Nephron progenitor cell (in vitro differentiated cells): Measurements from ENCODE around the gene F2RL2.

Source experiments
- DNase-seq: peaks from one replicate; pipeline ENCODE4 v3.0.0; 2021
- H3K27ac Mint-ChIP-seq: 2 replicates; pipeline ENCODE4 v1.8.0; 2021; ENCODE audit warnings: mild to moderate bottlenecking, moderate library complexity, mixed read lengths
- H3K27me3 Mint-ChIP-seq: 2 replicates; pipeline ENCODE4 v1.8.0; 2021; ENCODE audit warnings: mild to moderate bottlenecking, low read depth, mixed read lengths; ENCODE audit not compliant: poor library complexity
- H3K36me3 Mint-ChIP-seq: 2 replicates; pipeline ENCODE4 v1.8.0; 2021; ENCODE audit warnings: low read depth, mixed read lengths
- H3K4me1 Mint-ChIP-seq: 2 replicates; pipeline ENCODE4 v1.8.0; 2021; ENCODE audit warnings: mixed read lengths
- H3K4me3 Mint-ChIP-seq: 2 replicates; pipeline ENCODE4 v1.8.0; 2021; ENCODE audit warnings: mild to moderate bottlenecking, moderate library complexity, mixed read lengths
- H3K9me3 Mint-ChIP-seq: 2 replicates; pipeline ENCODE4 v1.8.0; 2021; ENCODE audit warnings: mild to moderate bottlenecking, moderate library complexity, mixed read lengths
- CTCF ChIP-seq: fragments of 200-600 bp; sonication (generic); IDR thresholded peaks from 2 replicates; pipeline ENCODE4 v1.5.0; 2021; ENCODE audit warnings: antibody characterized with exemption

F2RL2 gene

DNA sequence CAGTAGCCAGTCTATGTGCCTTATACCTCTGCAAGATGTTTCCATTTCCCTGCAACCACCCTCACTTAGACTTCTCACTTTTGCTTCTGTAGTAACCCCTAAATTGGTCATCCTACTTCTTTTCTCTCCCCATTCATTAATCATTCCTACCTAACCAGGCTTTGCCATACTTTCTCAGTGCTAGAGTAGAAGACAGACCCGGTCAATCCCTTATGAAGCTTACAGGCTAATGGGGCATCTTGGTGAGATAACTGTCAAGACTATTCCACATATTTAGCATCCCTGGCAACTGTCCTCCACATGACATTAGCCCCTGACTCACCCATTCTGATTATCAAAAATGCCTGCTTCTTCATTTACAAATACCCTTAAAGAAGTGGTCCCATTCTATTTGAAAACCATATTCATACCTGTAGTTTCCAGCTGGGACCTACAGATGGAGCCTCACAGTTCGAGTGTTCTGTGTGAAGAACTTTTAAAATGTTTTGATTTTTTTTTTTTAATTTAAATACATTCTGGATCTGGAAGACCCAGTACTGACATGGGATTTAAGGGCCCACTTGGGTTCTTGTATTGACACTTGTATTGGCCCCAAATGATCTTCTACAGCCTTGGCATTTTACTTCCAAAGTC is 21.0 kb downstream of the F2RL2 start:
- H3K36me3 Mint-ChIP-seq = peaks cover 27% of the 10 kb centered on the region

GRCh38 chr5:76601470-76601869 is 21.7 kb downstream of the F2RL2 start:
- H3K4me3 Mint-ChIP-seq = no peak overlapping the region
- no peaks in the 10 kb centered on the region for H3K9me3 Mint-ChIP-seq
- peak; percentile 9 for DNase-seq
- H3K4me1 Mint-ChIP-seq = peaks cover 5% of the 10 kb centered on the region
- peaks cover 32% of the 10 kb centered on the region for H3K36me3 Mint-ChIP-seq
- peaks cover 5% of the 10 kb centered on the region for H3K27me3 Mint-ChIP-seq
- no peak overlapping the region for H3K27ac Mint-ChIP-seq
- peak; percentile 72 for TF ChIP-seq CTCF

More for the DNA sequence above, 21.0 kb downstream of the F2RL2 start:
- H3K27me3 Mint-ChIP-seq = peaks cover under 1% of the 10 kb centered on the region
- H3K4me1 Mint-ChIP-seq = peaks cover 12% of the 10 kb centered on the region
- DNase-seq = no peak
- TF ChIP-seq CTCF = no peak
- H3K9me3 Mint-ChIP-seq = no peaks in the 10 kb centered on the region
- H3K4me3 Mint-ChIP-seq = no peak overlapping the region
- H3K27ac Mint-ChIP-seq = no peak overlapping the region

GRCh38 chr5:76600716-76601115 is 22.5 kb downstream of the F2RL2 start:
- DNase-seq = no peak
- TF ChIP-seq CTCF = no peak
- no peak overlapping the region for H3K4me3 Mint-ChIP-seq
- peaks cover 35% of the 10 kb centered on the region for H3K36me3 Mint-ChIP-seq
- H3K4me1 Mint-ChIP-seq = peaks cover 4% of the 10 kb centered on the region
- H3K27ac Mint-ChIP-seq = no peak overlapping the region
- no peaks in the 10 kb centered on the region for H3K9me3 Mint-ChIP-seq
- H3K27me3 Mint-ChIP-seq = peaks cover 5% of the 10 kb centered on the region

GRCh38 chr5:76598531-76598930 is 24.7 kb downstream of the F2RL2 start:
- no peaks in the 10 kb centered on the region for H3K9me3 Mint-ChIP-seq
- no peak overlapping the region for H3K27ac Mint-ChIP-seq
- DNase-seq = no peak
- H3K4me1 Mint-ChIP-seq = peaks cover 4% of the 10 kb centered on the region
- no peak overlapping the region for H3K4me3 Mint-ChIP-seq
- peaks cover 5% of the 10 kb centered on the region for H3K27me3 Mint-ChIP-seq
- H3K36me3 Mint-ChIP-seq = peaks cover 28% of the 10 kb centered on the region
- no peak for TF ChIP-seq CTCF

- H3K9me3 Mint-ChIP-seq = no peaks in the 10 kb centered on the region
These were observed 27.3 kb downstream of the F2RL2 start for GRCh38 chr5:76595755-76596481.

More at GRCh38 chr5:76595755-76596481, 27.3 kb downstream of the F2RL2 start:
- no peak for DNase-seq
- no peak overlapping the region for H3K4me3 Mint-ChIP-seq
- peaks cover 11% of the 10 kb centered on the region for H3K27me3 Mint-ChIP-seq
- H3K27ac Mint-ChIP-seq = no peak overlapping the region
- H3K4me1 Mint-ChIP-seq = no peaks in the 10 kb centered on the region
- TF ChIP-seq CTCF = no peak
- peaks cover 50% of the 10 kb centered on the region for H3K36me3 Mint-ChIP-seq
